HL-60/S4 (cell line): ENCODE data around the gene CDH4.
"Not testable (repeated sequence)": the region's sequence is repeated elsewhere in the genome, so short reads cannot be mapped to it uniquely, and the experiment has no call there.

Experiments
- in situ Hi-C: fragments of 300-500 bp; cut with MboI; formaldehyde crosslinking; loops from 2 replicates; pipeline ENCODE4 v1.14.3; 2022; ENCODE audit warnings: low sequenced_read_pairs

Gene CDH4

DNA sequence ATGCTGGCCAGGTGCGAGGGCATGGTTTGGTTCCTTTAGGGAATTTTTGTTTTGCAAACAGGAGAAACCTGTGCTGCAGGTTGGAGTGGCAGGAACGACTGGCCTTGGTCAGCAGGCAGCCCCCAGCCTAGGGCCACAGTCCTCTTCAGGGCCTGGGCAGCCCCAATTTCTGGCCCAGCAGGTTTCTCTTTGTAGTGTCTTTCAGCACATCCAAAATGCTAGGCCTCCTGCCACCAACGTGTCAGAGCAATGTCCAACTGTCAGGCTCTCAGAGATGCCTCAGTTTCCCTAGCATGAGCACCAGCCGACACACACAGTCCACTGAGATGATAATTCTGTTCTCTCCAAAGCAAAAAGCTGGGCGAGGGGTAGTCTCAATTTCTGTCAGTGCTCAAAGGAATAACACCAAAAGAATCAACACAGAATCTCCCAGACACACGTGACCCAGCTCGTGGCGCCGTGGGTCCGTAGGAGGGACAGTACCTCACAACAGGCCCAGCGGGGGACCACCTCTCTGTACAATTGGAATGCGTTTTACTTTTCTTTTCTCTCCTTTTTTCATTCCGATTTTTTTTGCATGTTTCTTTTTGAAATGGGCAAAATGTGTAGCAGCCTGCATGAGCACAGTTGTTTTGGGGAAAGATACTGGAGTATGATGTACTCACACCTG, 687.8 kb downstream of the CDH4 start:
- in situ Hi-C loops = no loop called here

DNA sequence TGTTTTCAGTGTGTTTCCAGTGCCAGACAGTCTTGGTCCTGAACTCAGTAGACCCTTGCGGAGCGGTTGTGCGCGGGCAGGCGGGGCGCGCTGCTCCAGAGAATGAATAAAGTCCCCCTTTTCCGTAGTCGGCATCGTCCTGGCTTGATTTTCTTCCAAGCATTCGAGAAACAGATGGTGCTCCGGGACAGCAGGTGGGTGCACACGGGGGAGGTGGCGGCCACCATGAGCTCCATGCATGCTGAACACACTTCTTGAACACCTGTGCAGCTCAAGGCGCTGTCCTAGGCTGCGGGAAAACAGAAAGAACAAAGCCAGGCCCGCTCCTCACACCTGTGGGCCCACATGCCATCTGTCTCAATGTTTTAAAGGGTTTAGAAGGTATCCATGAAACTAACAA, 688.4 kb downstream of the CDH4 start:
- in situ Hi-C loops = no loop called here

DNA sequence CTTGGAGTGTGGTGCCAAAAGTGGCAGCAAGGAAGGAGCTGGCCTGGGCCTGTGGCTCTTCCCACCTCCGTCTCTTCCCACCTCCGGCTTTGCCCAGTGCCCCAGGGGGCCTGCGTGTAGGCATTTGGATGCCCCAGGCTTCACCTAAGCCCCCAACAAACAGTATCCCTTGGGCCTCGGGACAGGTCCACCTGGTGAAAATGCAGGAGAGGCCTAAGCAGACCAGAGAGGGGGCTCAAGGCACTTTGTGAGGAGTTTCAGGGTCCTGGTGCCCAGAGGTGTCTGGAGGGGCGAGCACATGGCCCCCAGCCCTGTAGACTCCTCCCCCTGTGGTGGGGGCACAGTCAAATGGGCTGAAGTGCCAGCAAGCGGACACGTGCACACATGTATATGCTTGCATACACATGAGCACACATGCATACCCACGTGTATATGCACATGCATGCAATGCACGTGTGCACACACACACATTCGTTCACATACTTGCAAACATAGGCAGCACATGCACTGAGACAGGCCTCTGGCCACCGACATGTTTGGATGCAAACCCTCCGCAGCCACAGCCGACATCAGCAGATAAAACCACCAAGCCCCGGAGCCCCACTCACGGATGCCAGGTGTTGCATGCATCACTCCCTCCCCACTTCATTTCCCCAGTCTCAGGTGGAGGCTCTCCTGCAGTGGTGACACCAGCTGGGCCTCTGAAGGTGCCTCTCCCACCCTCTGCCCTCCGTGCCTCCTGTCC, 689.1 kb downstream of the CDH4 start:
- in situ Hi-C loops = no loop called here

DNA sequence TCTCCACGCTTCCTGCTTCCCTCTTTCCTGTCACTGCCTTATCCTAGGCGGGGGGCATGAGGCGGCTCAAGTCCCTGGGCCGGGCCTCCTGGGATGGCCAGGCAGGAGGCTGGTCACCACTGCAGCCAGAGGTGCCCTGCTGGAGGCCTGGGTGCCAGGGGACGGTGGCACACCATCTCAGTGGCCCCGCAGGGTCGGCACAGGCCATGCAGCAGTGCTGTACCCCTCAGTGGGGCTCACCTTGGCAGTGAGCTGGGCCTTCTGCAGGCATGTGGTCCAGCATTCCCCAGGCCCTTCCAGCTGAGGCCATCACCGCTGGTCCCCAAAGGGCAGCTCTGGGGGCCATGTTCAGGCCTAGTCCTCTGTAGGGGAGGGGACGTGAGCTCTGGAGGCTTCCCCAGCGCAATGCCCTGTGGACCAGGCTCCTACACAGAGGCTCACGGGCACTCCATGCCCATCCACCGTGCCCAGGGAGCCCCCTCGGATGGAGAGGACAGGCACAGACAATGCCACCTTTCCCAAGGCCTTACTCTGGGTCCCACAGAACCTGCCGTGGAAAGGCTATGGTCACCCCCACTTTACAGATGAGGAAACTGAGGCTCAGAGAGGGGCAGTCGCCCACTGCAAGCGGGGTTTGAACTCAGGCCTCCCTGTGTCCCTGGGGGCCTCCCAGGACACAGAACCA, 689.8 kb downstream of the CDH4 start:
- in situ Hi-C loops = no loop called here

DNA sequence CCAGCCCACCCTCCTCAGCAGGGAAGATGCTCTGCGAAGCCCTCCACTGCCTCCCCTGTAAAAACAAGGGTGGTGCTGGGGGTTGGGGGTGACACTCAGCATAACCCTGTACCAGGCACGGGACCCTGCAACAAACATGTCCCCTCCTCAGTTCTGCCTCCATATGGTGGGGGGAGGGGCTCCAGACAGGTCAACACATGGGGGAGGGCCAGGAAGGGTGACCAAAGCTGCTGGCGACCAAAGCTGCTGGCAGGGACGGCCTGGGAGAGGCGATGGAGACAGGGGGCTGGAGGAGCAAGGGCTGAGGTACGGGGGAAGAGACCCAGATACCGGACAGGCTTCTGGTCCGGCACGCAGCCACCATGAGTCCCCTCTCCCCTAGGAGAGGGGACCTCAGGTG, 690.5 kb downstream of the CDH4 start:
- in situ Hi-C loops = no loop called here

DNA sequence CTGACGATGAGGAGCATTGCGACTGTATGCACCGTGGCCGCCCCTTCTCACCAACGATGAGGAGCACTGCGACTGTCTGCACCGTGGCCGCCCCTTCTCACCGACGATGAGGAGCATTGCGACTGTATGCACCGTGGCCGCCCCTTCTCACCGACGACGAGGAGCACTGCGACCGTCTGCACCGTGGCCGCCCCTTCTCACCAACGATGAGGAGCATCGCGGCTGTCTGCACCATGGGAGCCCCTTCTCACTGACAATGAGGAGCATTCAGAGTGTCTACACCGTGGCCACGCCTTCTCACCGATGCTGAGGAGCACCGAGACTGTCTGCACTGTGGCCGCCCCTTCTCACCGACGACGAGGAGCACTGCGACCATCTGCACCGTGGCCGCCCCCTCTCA, 692.9 kb downstream of the CDH4 start:
- in situ Hi-C loops = not testable (repeated sequence)

DNA sequence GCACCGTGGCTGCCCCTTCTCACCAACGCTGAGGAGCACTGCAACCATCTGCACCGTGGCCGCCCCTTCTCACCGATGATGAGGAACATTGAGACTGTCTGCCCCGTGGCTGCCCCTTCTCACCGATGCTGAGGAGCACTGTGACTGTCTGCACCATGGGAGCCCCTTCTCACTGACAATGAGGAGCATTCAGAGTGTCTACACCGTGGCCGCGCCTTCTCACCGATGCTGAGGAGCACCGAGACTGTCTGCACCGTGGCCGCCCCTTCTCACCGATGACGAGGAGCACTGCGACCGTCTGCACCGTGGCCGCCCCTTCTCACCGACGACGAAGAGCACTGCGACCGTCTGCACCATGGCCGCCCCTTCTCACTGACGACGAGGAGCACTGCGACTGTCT, 693.4 kb downstream of the CDH4 start:
- in situ Hi-C loops = not testable (repeated sequence)

DNA sequence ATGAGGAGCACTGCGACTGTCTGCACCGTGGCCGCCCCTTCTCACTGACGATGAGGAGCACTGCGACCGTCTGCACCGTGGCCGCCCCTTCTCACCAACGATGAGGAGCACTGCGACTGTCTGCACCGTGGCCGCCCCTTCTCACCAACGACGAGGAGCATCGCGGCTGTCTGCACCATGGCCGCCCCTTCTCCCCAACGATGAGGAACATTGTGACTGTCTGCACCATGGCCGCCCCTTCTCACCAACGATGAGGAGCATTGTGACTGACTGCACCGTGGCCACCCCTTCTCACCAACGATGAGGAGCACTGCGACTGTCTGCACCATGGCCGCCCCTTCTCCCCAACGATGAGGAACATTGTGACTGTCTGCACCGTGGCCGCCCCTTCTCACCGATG, 696.0 kb downstream of the CDH4 start:
- in situ Hi-C loops = not testable (repeated sequence)

DNA sequence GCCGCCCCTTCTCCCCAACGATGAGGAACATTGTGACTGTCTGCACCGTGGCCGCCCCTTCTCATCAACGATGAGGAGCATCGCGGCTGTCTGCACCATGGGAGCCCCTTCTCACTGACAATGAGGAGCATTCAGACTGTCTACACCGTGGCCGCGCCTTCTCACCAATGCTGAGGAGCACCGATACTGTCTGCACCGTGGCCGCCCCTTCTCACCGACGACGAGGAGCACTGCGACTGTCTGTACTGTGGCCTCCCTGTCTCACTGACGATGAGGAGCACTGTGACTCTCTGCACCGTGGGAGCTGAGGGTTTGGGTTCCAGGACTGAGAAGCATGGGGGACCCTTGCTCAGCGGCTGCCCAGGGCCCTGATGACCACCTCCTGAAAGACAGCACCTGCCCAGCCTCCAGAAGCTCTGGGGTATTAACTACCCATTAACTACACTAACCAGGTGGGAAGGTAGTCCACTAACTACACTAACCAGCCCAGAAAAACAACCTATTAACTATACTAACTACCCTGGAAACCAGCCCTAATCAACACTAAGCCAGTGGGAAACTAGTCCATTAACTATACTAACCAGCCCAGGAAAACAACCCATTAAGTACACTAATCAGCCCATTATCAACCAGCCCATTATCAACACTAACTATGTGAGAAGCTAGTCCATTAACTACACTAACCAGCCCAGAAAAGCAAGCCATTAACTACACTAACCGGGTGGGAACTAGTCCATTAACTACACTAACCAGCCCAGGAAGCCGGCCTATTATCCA, 696.7 kb downstream of the CDH4 start:
- in situ Hi-C loops = no loop called here

DNA sequence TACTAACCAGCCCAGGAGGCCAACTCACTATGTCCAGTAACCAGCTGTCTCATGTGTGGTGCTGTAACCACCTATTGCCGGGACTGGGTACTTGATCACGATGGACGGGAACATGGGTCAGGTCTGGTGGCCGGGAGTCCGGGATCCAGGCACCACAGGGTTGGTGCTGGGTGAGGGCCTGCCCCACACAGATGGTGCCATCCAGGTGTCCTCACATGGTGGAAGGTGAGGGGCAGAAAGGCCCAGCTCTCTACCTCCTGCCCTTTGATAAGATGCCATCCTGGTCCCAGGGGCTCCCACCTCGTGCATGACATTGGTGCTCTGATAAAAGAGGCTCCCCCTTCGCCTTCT, 697.3 kb downstream of the CDH4 start:
- in situ Hi-C loops = no loop called here

DNA sequence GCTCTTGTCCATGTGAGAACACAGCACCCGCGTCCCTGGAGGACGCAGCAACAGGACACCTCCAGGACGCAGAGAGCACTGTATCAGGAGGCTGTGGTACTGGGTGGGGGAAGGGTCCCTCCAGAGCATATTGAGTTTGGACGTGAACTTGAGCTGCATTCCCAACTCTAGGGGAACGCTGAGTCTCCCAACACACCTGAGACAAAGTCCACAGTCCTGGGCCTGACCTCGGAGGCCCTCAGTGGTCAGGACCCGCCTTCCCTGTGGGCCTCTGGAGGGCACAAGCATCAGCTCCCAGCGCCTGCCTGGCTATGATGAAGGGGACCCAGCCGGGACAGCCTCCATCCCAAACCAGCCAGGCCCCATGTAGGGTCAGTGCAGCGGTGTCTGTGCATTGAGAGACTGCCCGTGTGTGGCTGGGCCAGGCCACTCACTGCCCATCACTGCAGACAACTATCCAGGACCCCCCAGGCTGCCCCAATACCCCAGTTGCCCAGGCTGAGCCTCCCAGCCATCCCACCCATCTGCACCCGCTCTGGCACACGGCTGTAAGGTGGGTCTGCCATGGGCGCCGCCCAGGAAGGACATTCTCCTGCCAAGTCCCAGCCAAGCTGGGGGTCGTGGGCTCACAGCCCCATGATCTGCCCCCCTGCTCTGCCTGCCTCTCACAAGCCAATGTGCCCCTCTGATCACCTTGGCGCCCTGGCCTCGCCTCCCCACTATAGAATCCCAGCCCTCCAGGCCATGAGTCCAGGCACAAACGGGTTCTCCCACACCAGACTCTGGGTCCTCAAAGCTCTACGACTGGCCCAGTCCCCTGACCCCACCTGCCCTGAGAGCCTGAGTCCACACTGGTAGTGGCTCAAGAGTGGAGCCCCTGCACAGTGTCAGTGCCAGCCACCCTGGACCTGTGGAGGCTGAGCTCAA, 697.9 kb downstream of the CDH4 start:
- in situ Hi-C loops = no loop called here

DNA sequence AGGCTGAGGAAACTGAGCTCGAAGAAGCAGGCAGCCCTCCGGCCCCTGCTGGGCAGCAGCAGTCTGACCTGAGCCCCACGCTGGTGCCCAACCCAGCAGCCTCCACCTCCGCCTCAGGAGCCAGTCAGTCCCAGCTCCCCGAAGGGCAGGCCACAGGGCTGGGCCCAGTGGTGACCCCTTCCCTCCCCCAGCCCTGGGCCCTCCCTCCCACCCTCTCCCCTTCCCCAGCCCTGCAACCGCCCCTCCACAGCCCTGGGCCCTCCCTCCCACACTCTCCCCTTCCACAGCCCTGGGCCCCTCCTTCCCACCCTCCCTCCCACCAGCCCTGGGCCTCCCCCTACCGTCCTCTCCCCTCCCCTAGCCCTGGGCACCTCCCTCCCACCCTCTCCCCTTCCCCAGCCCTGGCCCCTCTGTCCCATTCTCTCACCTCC, 698.6 kb downstream of the CDH4 start:
- in situ Hi-C loops = no loop called here

DNA sequence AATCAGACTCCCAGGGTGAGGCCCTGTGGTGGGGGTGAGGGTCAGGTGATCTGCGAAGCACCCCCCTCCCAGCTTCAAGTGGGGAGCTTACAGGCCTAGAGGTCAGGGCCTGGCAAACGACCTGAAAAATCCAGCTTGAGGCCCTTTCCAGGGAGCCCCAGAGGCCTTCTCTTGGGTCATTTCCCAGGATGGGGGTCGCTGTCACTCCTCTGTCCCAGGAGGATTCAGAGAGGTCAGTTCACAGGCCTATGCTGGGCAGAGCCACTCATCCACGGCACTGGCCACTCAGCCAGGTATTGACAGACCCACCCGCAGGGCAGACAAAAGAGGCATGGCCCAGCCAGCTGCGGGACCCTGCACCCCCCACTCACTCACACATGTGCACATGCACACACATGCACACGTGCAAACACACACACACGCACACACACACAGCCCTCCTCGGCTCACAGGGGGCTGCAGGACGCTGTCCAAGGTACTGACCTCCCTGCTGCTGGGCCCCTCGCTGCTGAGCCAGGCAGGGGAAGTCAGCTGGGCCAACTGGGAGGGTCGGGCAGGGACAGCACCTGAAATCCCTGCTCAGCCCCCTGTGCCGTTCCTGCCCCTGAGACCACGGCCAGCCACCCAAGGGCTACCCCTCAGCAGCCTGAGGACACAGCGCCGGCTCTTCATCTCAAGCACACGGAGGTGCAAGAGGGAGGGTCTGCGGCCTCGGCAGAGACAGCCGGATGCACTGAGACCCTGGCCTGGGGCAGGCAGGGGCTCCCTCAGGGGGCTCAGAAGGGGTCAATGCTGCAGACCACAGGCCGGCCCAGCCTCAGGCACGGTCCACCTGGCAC, 699.9 kb downstream of the CDH4 start:
- in situ Hi-C loops = no loop called here

DNA sequence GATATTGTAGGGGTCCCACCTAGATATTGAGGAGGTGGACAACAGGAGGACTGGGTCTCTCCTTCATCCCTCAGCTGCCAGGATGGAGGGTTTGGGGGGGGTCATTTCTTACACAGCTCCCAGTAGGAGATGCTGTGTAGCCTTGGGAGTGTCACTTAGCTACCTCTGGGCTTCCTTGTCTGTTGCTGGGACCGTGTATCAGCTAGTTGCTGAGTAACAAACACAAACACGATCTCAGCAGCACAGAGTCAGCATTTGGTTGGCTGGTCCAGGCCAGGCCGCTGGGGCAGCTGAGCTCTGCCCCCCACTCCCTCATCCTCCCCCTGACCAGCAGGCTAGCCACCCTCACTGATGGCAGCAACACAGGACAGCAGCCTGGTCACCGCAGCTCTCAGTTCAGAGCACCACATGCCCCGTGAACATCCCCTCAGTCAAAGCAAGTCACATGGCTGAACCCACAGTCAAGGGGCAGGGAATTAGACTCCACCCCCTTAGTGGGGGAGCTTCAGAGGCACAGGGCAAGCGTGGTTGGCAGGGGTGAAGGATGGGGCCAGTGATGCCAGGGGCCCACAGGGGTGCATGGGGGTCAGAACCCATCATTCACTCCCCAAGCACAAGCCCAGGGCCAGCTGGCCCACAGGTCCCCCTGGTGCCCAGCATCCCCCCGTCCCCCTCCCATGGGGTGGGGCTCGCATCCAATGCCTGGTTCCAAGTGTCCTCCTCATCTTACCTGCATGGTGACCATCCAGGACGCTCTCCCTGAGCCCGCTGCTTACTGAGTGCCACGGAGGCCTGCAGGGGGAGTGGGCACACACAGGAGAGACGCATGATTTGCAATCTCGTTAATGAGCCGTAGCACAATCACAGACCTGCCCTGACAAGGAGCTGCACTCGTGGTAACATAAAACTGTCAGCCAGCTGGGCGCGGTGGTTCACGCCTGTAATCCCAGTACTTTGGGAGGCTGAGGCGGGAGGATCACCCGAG, 701.3 kb downstream of the CDH4 start:
- in situ Hi-C loops = no loop called here

DNA sequence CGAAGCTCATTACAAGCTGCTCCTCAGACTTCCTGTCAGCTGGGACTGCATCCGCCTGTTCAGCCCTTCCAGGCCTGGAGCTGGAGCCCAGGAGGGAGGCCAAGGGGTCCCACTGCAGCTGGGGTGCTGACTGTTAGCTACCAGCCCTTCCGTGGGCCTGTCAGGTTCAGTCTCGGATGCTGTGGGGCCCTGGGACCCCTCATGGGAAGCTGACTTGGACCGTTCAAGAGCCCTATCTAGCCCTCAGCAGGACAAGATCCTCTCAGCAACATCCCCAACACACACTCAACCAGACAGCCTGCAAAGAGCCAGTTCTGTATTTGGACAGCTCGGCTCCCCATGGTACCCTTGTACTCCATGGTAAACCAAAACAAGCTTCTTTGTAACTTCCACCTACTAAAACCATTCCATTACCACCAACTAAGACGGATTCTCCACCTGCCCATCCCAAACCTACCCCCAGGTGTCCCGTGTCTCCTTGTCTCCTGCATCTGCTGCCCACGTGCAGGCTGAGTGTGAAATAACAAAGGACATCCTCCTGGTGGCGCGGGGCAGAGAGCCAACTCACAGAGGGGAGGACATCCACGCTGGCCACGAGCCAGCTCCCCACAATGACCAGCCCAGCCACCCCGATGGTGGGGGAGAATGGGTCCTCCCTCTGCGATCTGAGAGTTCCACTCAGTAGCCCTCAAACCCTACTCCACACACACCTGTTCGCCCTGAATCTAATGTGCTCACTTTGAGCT, 702.4 kb downstream of the CDH4 start:
- in situ Hi-C loops = no loop called here

DNA sequence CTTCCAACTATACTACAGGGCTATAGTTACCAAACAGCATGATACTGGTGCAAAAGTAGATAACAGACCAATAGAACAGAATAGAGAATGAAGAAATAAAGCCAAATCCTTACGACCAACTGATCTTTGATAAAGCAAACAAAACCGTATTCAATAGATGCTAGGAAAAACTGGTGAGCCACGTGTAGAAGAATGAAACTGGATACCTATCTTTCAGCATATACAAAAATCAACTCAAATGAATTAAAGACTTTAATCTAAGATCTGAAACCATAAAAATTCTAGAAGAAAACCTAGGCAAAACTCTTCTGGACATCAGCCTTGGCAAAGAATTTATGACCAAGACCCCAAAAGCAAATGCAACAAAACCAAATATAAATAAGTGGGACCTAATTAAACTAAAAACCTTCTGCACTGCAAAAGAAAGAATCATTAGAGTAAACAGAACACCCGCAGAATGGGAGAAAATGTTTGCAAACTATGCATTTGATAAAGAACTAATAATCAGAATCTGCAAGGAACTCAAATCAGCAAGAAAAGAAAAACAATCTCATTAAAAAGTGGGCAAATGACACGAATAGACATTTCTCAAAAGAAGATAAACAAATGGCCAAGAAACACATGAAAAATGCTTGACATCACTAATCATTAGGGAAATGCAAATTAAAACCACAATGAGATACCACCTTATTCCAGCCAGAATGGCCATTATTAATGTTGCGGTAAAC, 703.8 kb downstream of the CDH4 start:
- in situ Hi-C loops = no loop called here
